Activated CD4-positive, alpha-beta T cell treated with anti-CD3 and anti-CD28 coated beads, Interleukin-2, amount 50 U/mL, for 48 hours (primary cell): ENCODE results near the gene TGFB1I1.

Experiments used
- DNase-seq, 2 experiments: peaks; one replicate each; pipeline ENCODE4 v3.0.0-alpha.2; 2020

TGFB1I1 gene

GRCh38 chr16:31453255-31454204 is 18.4 kb upstream of the TGFB1I1 start:
- no peak for DNase-seq

GRCh38 chr16:31455601-31456314 is 16.2 kb upstream of the TGFB1I1 start:
- peak in 1 of 2 experiments; percentile 51 for DNase-seq

GRCh38 chr16:31456988-31457360 is 15.0 kb upstream of the TGFB1I1 start:
- no peak for DNase-seq

GRCh38 chr16:31458073-31458843 is 13.7 kb upstream of the TGFB1I1 start:
- peak; percentile 41 to 62 for DNase-seq

- peak; percentile 97 for DNase-seq
Observed at GRCh38 chr16:31458844-31459686, 12.9 kb upstream of the TGFB1I1 start, which contains the start of gene ARMC5. ARMC5 (plus strand) TSS chr16:31459501; CDS start chr16:31459525, 24 bp downstream.

GRCh38 chr16:31459687-31460581 is 12.0 kb upstream of the TGFB1I1 start:
- peak; percentile 100 for DNase-seq

GRCh38 chr16:31460582-31461002 is 11.4 kb upstream of the TGFB1I1 start:
- DNase-seq = no peak

GRCh38 chr16:31461201-31461920 is 10.6 kb upstream of the TGFB1I1 start:
- no peak for DNase-seq

- DNase-seq = no peak
Observed at GRCh38 chr16:31461921-31462804, 9.8 kb upstream of the TGFB1I1 start.

- DNase-seq = no peak
Observed at GRCh38 chr16:31464348-31464769, 7.6 kb upstream of the TGFB1I1 start.

- DNase-seq = no peak
Observed at GRCh38 chr16:31464781-31465260, 7.1 kb upstream of the TGFB1I1 start.

GRCh38 chr16:31465788-31466370 is 6.1 kb upstream of the TGFB1I1 start:
- no peak for DNase-seq

GRCh38 chr16:31466381-31466841 is 5.5 kb upstream of the TGFB1I1 start:
- DNase-seq = no peak

- DNase-seq = no peak
Observed at GRCh38 chr16:31467151-31467773, 4.7 kb upstream of the TGFB1I1 start.

- no peak for DNase-seq
Observed at GRCh38 chr16:31467858-31468257, 4.1 kb upstream of the TGFB1I1 start.

GRCh38 chr16:31470615-31471014 is 1.3 kb upstream of the TGFB1I1 start:
- no peak for DNase-seq

GRCh38 chr16:31471241-31471874 is 594 bp upstream of the TGFB1I1 start:
- DNase-seq = no peak
